Measurements from ENCODE around the gene SUSD4.

SUSD4 gene

DNA sequence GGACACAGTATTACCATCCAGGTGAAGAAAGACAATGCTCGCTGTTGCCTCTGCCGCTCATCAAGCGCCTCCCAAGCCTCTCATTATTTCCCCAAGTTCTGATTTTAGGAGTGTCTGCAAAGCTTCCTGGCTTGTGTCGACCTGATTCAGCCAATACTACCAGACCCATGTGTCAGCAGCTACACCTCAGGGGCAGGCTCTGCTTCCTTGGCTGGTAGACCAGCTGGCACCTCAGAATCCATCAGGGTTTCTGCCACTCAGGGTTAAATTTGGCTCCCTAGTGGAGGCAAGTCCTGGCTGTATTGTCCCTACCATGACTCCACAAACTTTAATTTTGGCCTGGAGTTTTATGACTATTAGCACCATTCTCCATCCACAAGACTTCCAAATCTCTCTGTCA, 35.4 kb downstream of the SUSD4 start:
- DNase-seq, result no peak

DNA sequence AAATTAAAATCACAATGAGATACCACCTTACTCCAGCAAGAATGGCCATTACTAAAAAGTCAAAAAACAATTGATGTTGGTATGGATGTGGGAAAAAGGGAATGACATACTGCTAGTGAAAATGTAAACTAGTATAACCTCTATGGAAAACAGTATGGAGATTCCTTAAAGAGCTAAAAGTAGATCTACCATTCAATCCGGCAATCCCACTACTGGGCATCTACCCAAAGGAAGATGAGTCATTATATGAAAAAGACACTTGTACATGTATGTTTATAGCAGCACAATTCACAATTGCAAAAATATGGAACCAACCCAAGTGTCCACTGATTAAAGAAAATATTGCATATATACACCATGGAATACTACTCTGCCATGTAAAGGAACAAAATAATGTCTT, 37.2 kb downstream of the SUSD4 start:
- no peak for DNase-seq

DNA sequence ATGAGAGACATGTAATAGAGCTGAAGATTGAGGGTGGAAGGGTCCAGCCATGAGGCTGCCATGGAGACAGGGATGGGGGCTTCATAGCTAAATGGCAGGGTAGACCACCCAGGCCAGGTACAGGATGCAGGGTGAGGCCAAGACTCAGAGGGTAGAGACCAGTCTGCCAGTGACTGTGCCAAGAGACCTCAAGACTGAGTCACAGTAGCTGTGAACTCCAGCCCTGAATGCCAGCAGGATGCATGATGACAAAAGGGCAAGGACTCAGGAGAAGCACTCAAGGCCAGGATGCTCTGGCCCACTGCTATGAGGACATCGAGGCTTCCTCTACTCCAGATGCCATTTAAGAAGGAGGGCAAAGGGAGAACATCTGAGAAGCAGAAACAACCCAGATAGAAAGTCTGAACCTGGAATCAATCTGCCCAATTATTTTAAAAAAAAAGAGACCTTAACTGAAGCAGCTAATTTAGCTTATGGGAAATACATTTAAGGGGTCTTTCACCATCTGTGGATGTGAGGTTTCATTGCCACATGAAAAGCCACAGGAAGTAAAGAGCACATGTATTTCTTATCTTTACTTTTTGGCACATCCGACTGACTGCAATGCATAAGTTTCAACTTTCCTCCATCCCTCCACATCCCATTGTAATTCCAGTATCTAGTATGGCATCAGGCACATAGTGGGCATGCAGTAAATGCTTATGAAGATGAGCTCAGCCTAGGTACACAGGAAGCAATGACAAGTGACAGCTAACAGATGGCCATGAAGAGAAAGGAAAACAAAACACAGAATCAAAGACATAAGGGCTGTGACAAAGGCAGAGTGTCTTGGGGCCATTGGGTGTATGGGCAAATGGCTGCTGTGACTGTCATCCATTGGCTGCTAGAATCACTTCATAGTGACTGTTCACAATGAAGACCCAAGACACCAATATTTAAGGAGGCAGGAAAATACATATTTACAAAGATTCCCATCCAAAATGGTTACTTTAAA, 40.2 kb downstream of the SUSD4 start:
- no peak for DNase-seq

DNA sequence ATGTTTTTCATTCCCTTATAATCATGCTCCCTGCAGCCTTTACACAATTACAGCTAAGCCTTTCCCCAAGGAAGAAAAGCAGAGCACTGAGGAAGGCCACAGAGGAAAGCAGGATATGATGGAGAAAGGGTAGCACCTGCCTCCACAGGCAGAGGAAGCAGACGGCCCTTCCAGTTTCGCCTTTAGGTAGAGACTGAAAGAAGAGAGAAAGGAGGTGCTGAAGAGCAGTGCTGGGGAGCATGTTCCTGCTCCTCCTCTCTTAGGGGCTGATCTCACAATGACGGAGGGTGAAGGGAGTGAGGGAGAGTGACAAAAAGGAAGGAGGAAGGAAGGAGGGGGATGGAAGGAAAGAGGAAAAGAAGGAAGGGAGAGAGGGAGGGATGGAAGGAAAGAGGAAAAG, 41.1 kb downstream of the SUSD4 start:
- no peak for DNase-seq

DNA sequence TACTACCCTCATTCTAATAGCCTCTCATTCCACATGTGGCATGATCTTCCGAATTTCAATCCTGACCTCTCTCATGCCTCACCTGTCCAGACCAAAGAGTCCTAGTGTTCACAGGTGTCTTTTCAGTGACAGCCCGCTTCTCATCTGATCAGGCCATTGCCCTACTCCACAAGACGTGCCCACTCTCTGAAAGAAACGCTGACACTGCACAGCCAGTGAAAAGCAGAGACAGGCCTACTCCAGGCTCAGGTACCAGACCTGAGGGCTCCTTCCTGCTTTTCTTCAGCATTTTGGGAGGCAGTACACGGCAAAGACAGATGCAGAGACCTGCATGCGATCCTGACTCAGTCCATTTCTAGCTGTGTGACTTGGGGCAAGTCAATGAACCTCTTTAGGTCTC, 43.0 kb downstream of the SUSD4 start:
- no peak for DNase-seq

DNA sequence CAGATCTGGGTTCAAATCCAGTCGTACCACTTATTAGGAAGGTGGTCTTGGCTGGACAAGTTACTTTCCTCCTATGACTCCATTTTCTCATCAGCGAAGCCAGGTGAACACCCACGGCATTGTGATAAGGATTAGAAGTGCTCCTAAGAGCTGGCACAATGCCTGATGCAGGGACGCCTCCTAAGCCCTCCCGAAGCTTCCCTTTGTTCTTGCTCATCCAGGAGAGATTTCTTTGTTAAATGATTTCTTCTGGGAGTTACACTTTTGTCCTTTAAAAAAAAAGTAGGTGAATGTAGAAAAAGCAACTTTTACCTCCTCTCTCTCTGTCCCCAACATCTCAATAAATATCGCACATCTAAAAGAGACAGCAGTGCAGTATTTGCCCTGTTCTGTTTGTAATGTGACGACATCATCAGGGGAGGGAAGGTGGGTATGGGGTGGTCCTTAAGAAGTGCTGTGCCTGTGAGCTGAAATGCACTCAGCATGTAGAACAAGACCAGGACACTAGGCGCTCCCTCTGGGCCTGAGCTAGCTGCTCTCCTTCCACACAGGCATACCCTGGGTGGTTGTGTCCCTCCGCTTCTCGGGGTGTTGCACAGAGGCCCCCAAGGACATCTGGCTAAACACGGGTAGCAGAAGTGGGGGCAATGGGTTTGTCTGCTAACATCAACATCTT, 43.9 kb downstream of the SUSD4 start:
- DNase-seq, result no peak

DNA sequence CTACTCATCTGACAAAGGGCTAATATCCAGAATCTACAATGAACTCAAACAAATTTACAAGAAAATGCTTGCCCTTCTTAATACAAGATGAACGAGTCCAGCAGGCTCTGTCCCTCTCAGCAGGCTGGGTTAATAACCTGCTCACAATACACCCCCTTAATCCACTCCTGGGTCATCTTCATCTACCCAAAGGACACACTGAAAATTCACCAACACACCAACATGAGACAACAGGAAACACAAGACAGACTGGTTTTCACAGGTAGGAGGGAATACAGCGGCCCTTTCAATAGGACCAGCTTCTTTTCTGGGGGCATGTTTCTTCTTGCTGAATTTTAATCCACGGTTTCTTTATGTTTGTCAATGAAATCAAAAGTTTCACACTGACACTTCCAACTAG, 44.6 kb downstream of the SUSD4 start:
- no peak for DNase-seq

DNA sequence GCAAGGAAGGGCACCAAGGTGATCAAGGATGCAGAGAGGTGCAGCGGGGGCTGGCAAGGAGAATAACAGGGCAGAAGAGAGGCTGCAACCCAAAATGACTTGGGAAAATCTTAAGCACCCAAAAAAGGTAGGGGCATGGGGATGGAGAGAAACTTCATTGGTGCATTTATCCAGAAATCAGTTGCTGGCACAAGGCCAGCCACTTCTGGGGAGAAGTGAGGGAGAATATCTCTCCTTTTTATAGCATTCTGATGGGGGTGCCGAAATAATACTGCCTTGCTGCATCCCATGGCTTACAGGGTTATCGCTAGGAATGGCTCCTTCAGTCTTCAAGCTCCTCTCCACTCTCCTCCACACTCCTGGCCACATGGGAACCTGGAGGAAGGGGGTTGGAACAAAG, 47.9 kb downstream of the SUSD4 start:
- no peak for DNase-seq

DNA sequence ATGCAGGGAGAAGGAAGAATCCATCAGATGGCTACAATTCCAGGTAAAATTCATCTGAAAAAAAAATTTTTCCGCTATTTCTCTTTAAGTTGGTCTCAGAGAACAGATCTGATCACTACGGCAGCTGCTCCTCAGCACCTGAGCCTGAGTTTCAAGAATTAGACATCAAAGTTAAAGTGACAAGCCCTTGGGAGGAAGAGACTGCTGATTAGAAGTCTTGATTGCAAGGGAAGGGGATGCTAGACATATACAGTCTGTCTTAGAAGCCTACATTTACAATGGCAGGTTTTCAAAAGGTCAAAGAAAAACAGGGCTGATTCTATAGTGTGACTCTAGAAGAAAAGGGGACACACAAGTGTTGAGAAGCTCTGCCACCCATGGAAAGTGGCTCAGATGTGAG, 48.3 kb downstream of the SUSD4 start:
- no peak for DNase-seq

DNA sequence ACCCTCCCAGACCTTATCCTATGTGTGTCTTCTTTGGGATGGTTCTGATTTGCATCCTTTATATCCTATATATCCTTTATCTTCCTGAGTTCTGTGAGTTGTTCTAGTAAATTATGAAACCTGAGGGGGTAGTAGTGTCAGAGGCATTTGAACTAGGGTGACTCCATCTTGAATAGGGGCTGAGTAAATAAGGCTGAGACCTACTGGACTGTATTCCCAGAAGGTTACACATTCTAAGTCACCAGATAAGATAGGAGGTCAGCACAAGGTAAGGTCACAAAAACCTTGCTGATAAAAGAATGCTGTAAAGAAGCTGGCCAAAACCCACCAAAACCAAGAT, 50.6 kb downstream of the SUSD4 start:
- no peak for DNase-seq

DNA sequence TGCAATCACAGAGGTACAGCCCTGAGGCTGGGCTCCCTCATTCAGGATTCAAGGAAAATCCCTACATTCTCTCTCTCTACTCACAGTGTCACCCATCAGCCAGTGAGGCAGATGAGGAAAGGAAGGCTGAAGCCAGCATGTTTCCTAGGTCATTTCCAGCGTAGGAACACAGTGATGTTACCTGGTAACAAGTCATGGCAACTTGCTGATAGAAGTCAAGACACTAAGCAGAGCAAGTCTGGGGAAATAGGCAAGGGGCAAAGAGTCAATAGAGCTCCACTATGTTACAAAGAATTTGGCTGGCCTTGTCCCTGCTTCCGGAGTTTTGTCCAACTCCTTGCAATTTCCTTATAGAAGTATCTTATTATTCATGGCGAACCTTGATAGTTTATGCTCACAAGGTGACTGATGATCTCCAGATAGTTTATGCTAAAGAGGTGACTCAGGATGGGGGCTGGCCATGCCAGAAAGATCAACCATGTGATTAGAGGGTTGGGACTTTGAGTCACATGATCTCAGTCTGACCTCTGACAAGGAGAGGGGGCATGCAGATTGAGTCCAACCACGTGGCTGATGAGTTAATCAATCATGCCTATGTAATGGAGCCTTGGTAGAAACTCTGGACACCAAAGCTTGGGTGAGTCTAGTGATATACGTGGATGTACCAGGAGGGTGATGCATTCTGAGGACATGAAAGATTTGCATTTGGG, 51.1 kb downstream of the SUSD4 start:
- DNase-seq, result no peak

DNA sequence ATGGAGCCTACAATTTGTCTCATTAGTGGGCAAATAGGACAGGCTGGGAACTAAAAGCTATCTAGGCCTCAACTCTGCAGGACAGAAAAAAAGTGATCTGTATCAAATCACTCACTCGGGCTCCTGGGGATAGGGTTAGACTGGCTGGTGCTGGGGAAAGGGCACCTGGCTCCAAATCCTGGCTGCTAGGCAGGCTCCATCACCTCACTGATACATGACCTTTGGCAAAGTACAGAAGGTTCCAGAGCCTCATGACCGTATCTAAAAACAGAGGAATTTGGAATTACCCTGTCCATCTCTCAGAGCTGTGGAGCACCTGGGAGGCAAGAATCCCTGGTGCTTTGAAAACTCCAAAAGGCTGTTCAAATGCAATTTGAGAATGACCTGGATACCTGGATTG, 51.7 kb downstream of the SUSD4 start:
- no peak for DNase-seq

DNA sequence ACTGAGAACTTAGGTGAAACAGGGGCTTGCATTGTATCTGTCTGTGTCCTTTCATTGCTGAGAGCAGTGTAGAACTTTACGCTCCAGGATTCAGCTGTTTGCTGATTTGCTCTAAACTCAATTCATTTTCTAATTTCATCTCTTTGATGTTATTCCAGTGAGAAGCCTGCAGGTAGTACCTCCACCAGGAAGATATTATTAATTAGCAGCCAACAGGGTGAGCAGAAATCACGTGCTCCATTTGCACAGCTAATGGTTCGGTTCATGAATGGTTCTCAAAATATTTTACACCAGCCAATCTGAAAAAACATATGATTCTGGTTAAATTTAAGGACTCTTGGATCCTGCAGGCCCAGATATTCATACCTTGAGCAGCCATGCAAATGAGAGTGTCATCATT, 52.1 kb downstream of the SUSD4 start:
- DNase-seq, result no peak

DNA sequence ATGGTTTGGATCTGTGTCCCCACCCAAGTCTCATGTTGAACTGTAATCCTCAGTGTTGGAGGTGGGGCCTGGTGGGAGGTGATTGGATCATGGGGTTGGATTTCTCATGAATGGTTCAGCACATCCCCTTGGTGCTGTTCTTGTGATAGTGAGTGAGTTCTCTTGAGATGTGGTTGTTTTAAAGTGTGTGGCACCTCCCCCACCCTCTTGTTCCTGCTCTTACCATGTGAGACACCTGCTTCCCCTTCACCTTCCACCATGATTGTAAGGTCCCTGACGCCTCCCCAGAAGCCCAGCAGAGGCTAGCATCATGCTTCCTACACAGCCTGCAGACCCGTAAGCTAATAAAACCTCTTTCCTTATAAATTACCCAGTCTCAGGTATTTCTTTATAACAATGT, 55.8 kb downstream of the SUSD4 start:
- DNase-seq, result no peak

DNA sequence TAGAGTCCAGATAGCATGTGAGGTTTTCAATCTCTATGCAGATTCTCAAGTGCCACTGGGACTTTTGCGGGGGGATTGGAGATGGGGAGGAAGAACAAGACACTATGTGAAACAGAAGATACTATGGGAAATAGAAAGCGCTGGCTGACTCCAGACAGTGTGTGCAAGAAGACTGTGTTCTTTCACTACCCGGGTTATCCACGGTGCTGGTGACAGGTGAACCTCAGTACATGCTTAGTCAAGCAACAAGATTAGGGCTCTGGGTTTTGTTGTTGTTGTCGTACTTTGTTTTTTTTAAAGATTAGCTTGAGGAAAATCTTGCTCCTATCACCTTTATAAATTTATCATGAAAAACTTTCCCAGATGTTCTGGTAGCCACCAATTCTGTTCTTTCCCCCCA, 56.4 kb downstream of the SUSD4 start:
- DNase-seq, result no peak

DNA sequence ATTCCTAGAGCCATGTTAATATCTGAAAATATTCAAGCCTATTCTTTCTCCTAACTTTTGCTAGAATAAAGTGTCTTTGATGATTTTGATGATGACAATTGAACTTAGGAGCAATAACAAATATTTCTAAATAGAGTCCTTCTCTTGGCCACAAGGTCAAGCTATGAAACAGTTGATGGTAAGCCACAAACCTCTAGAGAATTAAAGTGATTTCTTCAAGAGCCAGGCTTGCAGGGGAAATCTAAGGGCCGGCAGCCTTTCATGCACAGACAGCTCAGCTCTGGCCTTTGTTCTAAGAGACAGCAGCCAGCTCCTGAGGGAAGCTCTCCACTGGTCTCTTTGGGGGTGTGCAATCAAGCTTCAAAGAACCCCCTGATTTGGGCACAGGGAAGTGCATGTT, 59.0 kb downstream of the SUSD4 start:
- DNase-seq, result no peak

DNA sequence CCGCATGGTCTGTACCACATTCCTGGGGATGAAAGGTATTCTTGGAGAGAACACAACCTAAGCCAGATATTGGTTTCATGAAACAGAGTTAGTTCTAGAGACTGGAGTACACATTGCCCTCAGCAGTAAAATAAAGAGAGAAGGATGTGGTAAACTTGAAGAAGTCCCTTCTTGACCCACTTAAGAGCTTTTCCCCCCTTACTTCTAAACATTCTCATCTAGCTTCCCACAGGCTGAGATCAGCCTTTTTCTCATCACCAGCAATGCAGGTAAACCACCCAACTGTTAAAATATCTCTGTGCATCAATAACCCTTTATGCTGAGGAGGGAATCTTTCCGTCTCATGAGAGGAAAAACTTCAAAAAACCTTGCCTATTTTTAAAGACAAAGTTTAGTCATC, 62.6 kb downstream of the SUSD4 start:
- DNase-seq, result no peak

DNA sequence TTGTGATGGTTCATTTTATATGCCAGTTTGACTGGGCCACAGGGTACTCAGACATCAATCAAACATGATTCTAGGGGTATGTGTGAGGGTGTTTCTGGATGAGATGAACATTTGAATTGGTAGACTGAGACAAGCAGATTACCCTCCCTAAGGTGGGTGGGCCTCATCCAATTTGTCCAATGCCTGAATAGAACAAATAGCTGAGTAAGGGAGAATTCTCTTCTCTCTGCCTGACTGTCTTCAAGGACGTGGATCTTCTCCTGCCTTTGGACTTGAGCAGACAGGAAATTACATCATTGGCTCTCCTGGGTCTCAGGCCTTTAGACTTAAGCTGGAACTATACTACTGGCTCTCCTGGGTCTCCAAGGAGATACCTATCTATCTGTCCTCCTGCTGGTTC, 64.4 kb downstream of the SUSD4 start:
- no peak for DNase-seq

DNA sequence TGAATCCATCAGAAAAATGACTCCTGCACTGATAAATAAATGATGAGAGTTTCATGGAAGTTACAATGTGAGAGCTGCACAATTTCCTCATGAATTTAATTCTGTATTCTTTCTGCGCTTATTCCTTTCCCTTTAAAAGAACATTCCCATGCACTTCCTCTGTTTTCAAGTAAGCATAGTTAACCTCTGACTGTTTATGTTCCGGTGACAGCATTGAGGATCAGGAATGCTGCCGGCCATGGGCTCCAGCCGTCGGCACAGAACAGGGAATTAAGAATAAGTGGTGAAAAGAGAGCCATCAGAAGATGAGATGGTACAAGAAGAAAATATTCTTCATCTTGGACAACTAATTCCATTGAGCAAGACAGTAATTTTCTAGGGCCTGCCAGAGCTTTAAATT, 65.3 kb downstream of the SUSD4 start:
- DNase-seq, result no peak

DNA sequence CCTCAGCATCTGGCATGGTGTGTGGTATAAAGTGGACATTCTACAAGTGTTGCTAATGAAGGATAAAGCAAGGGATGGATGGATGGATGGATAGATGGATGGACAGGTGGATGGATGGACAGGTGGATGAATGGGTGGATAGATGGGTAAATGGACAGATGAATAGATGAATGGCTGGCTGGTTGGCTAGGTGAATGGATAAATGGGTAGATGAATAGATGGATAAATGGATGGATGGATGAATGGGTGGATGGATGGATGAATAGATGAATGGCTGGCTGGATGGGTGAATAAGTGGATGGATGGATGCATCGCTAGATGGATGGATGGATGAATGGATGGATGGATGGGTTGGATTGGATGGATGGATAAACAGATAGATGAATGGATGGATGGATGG, 66.2 kb downstream of the SUSD4 start:
- no peak for DNase-seq

DNA sequence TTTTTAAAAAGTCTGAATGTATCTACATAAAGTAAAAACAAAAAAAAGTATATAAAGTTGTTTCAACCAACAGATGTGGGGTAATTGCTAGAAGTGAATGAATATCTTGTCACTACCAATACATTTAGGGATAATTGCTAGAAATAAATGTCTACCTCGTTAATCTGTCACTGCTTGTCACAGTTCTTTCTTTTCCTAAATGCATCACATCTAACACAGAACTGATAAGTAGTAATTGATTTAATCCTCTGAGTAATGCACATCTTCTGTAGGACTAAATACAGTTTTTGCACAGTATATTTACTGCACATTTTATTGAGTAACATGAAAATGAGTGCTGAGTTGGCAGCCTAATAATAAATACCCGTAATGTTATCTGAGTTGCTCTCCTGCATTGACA, 72.2 kb downstream of the SUSD4 start:
- no peak for DNase-seq

DNA sequence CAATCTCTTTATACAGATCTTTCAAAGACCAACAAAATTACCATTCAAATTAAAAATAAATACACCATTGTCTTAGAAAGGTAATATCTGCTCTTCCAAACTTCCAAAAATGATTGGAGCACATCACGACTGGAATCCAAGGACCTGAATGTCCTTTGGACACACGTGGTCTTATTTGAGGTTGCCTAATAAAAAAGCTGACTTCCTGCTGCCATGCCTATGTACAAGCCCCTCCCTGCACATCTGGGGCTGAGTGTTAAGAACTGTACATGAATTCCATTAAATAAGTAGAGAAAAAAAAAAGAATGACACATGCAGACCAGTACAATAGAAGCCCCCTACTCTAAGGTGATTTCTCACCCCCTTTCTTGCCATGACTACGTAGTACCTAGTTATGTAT, 73.6 kb downstream of the SUSD4 start:
- no peak for DNase-seq

DNA sequence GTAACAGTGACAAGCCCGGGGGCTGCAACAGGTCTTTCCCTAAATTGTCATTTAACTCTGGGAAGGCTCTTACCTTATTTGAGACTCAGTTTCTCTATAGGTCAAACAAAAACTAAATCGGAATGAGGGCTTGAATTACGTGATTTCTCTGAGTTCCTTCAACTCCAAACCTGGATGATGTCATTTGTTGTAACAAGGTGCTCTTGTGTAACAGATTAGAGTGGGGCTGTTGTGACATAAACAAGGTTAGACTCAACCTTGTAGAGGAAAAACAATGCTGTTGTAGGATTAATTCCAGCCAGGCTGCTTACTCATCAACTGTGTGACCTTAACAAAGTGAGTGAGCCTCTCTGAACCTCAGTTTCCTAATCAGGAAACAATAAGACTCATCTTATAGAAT, 74.4 kb downstream of the SUSD4 start:
- no peak for DNase-seq

DNA sequence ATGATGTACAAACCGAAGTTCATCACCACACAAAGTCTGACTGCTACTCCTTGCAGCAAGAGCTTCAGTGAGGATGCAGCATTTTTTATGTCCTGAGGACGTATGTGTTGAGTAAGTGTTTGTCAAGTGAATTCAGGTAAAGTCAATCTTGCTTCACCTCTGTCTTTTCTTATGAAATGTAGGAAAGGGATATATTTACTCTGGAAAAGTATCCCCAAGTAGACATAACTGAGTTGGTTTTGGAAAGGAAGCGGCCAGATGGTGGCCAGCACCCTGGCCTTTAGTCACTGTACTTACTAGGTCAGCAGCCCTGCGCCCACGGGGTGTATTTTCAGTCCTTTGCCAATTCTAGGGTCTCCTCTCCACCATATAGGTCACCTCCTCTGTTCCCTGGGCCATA, 75.2 kb downstream of the SUSD4 start:
- DNase-seq, result no peak

Measured in NCI-H187 treated with DMSO at 0.1 percent for 48 hours (cell line).